Activated T-cell treated with anti-CD3 and anti-CD28 coated beads, Interleukin-2, amount 50 U/mL, for 48 hours (primary cell): ENCODE results near the gene AOAH.

ENCODE experiments used
- DNase-seq, 2 experiments: peaks; one replicate each; pipeline ENCODE4 v3.0.0-alpha.2; 2020

The AOAH gene

DNA sequence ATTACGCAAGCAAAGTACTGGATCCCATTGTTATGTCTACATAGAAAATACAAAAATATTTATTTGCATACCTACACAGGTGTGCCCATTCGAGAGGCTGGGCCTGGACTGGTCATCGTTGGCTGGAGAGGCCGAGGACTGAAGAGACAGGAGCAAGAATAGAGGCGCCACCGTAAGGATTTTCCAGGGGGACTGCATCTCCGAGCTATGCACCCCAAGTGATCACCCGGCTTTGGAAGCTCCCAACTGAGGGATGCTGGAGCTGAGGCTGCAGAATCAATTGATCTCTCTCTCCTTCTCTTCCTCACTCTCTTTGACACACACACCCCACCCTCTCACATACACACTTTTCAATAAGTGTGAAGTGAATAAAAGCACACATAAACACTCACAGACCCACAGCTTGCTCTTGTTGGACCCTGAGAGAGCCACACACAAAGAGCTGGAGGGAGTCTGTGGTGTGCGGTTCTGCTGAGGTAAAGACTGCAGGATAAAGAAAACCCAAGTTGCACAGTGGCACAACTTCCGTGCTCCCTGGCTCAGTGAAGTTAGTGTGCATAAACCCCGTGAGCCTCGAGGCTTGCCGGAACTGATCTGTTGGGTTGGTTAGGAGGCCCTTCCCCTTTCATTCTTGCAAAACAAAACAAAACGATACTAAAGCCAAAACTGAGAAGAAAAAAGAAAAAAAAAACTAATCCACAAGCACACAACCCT lies at the start of gene AOAH:
TSS of gene AOAH (minus strand) at position 544 of the 714 bp plus-strand sequence. CDS start at position 198, 346 bp downstream.
- DNase-seq = peak; percentile 79 to 81

DNA sequence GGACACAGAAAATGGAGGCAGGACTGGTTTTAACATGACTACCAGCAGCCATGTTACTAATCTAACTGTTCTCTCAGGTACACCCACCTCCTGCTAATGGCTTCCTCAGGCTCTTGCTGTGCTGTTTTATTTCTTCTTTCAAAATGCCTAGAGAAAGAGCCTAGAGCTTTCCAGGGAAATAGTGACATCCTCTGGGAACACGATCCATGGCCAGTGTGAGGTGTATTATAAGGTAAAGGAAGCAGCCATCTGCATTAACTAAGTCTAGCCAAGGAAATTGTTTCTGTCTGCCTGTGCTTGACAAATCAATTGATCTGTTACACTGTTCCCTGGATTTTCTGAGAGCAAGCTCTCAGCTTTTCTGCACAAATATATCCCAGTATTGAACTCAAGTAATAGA lies 42.2 kb upstream of the AOAH start:
- no peak for DNase-seq

- DNase-seq = no peak
These were observed 41.3 kb upstream of the AOAH start for GRCh38 chr7:36765605-36766004.

DNA sequence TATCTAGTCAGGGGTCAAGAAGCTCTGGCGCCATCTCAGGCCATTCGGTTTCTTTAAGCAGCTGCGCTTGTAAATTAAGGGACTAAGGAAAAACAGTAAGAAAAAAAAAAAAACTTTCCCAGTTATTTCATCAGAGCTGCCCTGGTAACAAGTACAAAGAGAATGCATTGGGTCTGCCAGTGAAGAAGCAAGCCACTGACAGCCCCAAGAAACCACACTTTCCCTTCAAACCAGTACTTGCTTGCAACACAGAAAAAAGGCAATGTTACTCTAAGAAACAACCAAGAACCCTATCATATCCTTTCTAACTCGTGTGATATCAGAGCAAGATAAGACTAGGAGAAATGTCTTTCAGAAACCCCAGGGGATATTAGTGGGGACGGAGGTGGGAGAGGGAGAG lies 40.6 kb upstream of the AOAH start:
- DNase-seq = no peak

DNA sequence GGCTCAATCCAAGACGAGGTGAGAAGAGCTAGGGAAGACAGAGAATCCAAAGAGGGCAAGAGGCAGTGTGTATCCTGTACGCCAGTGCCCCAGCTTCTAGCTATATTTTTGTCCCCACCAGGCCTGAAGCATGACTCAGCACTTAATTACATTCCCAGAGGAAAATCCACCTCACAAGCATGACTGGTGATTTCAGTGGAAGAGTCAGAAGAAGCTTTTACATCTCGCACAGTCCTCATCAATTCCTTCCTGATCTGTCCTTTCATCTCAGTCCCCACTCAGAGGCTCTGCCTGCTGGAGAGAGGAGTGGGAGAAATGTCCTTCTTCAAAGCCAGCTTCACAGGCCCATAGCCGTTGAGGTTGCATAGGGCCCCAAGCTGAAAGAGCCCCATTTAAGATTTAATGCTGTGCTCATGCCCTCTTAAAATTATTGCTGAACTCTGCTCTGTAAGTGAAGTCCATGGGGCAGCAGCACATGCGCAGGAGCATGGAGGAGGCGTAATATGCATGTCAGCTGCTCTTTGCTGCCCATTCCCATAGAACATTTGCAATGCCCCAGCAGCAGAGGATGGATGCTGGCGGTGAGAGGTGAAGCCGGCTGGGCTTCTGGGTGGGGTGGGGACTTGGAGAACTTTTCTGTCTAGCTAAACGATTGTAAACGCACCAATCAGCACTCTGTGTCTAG lies 39.0 kb upstream of the AOAH start:
- DNase-seq = no peak

GRCh38 chr7:36762394-36762793 lies 38.1 kb upstream of the AOAH start:
- DNase-seq = no peak

- no peak for DNase-seq
These were observed 37.5 kb upstream of the AOAH start for GRCh38 chr7:36761835-36762234.

- no peak for DNase-seq
These were observed 36.8 kb upstream of the AOAH start for GRCh38 chr7:36760856-36761762.

DNA sequence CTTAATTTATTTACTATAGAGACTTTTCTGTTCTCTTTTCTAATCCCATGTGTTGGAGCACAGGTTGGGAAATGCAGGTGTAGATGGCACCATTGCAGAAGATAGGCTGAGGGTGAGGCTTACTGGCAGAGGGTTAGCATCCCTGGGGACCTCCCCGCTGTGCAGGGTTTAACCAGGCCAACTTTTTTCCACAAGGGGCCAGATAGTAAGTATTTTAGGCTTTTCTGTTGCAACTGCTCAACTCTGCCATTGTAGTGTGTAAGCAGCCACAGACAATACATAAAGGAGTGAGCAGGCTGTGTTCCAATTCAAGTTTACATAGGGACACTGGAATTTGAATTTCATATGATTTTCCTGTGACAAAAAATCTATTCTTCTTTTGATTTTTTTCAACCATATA lies 34.6 kb upstream of the AOAH start:
- DNase-seq = no peak

GRCh38 chr7:36755484-36755883 lies 31.2 kb upstream of the AOAH start:
- DNase-seq = no peak

DNA sequence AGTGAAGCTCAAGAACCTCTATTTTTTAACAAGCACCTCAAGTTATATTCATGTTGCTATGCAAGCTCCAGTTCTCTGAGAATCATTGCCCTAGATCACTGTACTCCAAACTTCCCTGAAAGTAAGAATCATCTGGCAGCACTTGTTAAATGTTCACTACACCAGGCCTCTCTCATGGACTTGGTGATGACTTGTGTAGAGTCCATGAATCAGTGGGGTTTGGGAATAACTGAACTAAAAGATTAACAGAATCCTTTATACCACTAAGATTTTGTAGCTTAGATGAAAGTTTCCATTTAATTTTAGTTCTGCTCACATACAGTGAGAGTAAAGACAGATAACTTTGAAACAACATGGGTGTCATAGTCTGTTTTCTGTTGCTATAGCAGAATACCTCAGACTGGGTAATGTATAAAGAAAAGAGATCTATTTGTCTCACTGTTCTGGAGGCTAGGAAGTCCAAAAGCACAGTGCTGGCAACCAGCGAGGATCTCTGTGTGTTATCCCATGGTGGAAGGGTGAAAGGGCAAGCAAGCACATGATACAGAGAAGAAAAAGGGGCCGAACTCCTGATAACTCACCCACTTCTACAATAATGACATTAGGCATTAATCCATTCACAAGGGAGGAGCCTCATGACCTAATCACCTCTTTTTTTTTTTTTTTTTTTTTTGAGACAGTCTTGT lies 27.9 kb upstream of the AOAH start:
- no peak for DNase-seq

GRCh38 chr7:36750451-36750850 lies 26.2 kb upstream of the AOAH start:
- DNase-seq = no peak

DNA sequence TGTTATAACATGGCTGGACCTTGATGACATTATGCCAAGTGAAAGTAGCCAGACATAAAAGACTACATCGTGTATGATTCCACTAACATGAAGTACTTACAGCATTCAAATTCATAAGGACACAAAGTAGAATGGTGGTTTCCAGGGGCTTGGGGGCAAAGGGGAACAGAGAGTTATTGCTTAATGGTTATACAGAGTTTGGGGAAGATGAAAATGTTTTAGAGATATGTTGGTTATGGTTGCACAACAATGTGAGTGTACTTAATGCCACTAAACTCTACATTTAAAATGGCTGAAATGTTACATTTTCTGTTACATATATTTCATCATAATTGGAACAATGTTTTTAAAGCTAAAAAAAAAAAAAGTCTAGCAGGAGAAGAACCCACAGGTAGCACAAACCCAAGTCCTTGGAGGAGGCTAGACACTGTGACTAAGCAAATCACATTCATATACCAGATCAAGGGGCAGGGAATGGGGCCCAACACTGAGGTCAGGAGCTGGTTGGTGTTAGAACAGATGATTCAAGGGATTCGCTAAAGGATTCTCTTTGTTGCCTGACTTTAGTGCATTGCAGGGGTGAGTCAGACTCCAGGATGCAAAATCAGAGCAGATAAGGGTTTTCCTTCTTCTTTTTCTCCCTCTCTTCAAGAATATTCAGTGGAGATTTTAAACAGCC lies 25.1 kb upstream of the AOAH start:
- DNase-seq = no peak

- peak; percentile 35 to 52 for DNase-seq
These were observed 23.8 kb upstream of the AOAH start for GRCh38 chr7:36748017-36748487.

GRCh38 chr7:36747280-36748016 lies 23.2 kb upstream of the AOAH start:
- no peak for DNase-seq

- DNase-seq = no peak
These were observed 22.1 kb upstream of the AOAH start for GRCh38 chr7:36746347-36746746.

GRCh38 chr7:36742911-36743775 lies 18.8 kb upstream of the AOAH start:
- DNase-seq = no peak

DNA sequence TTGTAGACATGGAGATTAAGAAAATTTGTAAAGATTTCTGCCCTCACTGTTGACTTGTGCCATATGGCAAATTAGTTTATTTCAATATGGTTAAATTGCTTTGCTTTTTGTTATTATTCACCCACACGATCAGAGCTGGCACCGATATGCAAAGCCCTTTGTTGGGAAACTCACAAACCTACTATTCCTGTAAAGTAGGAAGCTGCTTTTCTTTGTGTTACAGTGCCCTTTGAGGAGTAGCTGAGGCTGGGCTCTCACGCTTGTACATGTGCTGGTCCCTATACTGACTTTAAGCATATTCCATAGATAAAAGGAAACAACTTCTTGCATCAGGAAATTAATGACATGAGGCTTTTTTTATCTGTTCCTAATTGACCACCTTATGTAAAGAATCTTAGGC lies 17.6 kb upstream of the AOAH start:
- DNase-seq = no peak

GRCh38 chr7:36739351-36739750 lies 15.1 kb upstream of the AOAH start:
- DNase-seq = no peak

GRCh38 chr7:36736899-36737211 lies 12.6 kb upstream of the AOAH start:
- DNase-seq = peak in 1 of 2 experiments; percentile 31
